Measurements from ENCODE around the gene PEX12.
"Not testable (repeated sequence)": the region's sequence is repeated elsewhere in the genome, so short reads cannot be mapped to it uniquely, and the experiment has no call there.

GRCh38 chr17:35563181-35563580 is 15.2 kb downstream of the PEX12 start:
- TF ChIP-seq CTCF (IDR thresholded peaks at IDR 0.05; ENCODE audit: low read length); EZH2 (optimal IDR thresholded peaks at IDR 0.05; ENCODE audit: low read depth, low read length); EZH2phosphoT487 (IDR thresholded peaks at IDR 0.05; ENCODE audit: low read length): not testable (repeated sequence)
